Testis (tissue), 2 donors: ENCODE measurements around the gene HBB.

Experiments used
- POLR2A ChIP-seq: fragments of 450-650 bp; IDR thresholded peaks from one replicate; pipeline ENCODE4 v1.6.1; 2017; ENCODE audit warnings: antibody characterized with exemption, mild to moderate bottlenecking, moderate library complexity
- TF ChIP-seq, protein P1 (sequence below), 3 experiments: fragments of 450-650 bp in 2 of 3; fragments of 200-600 bp in 1 of 3; sonication (generic) in 1 of 3; IDR thresholded peaks; one replicate each; pipeline ENCODE4 v1.5.1; 2016 to 2019; ENCODE audit warnings: antibody characterized with exemption in 3 of 3, mild to moderate bottlenecking in 2 of 3, moderate library complexity in 1 of 3

DNA sequence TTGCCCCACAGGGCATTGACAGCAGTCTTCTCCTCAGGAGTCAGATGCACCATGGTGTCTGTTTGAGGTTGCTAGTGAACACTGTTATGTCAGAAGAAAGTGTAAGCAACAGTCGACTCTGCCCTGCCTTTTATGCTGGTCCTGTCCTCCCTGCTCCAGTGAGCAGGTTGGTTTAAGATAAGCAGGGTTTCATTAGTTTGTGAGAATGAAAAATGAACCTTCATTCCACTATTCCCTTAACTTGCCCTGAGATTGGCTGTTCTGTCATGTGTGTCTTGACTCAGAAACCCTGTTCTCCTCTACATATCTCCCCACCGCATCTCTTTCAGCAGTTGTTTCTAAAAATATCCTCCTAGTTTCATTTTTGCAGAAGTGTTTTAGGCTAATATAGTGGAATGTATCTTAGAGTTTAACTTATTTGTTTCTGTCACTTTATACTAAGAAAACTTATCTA, 7.5 kb upstream of the HBB start, which contains the start of gene HBD:
- TF ChIP-seq, protein P1, sequence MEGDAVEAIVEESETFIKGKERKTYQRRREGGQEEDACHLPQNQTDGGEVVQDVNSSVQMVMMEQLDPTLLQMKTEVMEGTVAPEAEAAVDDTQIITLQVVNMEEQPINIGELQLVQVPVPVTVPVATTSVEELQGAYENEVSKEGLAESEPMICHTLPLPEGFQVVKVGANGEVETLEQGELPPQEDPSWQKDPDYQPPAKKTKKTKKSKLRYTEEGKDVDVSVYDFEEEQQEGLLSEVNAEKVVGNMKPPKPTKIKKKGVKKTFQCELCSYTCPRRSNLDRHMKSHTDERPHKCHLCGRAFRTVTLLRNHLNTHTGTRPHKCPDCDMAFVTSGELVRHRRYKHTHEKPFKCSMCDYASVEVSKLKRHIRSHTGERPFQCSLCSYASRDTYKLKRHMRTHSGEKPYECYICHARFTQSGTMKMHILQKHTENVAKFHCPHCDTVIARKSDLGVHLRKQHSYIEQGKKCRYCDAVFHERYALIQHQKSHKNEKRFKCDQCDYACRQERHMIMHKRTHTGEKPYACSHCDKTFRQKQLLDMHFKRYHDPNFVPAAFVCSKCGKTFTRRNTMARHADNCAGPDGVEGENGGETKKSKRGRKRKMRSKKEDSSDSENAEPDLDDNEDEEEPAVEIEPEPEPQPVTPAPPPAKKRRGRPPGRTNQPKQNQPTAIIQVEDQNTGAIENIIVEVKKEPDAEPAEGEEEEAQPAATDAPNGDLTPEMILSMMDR (IDR thresholded peaks at IDR 0.05), result no peak
- TF ChIP-seq POLR2A, result no peak
